ENCODE data around the gene CRIM1. TPM values are rescaled to one million over a fixed set of nuclear protein-coding genes. Genes with fewer than 3 reads are reported as not detected.

CRIM1 gene
- total RNA-seq, 1 experiment from 2014 or later, result 292 TPM

DNA sequence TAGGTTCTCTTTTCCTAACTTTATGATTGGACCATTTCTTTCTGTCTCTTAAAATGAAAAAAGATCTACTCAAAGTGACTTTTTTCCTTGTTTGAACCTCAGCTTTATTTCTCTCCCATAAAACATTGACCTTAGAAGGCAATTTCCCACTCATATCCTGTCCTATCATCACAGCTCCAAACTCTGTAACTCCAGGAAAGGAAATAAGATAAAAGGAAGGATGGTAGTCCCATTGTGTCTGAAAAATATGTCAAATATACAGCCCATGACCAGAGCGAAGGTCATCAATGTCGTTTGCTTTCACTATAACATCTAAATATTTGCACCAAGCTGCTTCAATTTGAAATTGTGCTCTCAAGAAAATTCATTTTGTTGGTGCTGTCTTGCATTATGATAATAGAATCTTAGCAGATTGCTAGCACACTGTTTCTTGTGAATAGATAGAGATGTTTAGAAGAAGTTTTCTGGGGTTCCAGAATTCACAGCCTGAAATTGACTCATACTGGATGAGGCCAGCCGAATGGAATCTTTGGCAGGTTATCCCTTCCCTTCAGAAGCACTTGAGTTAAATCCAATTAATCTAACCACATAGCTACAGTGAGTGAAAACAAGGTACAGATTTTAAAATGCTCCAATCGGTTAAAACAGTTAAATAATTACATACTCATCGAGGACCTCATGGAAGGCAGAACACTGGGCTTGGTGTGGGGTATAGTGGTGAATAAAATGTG, 95.1 kb downstream of the CRIM1 start:
- H3K9me3 Mint-ChIP-seq (ENCODE audit: unreplicated experiment), result no peaks in the 10 kb centered on the region
- peaks cover 92% of the 10 kb centered on the region for H3K4me1 ChIP-seq
- H3K27me3 ChIP-seq (replicated peaks; ENCODE audit: control insufficient read depth, insufficient read depth, low read length), result no peaks in the 10 kb centered on the region
- no peak for TF ChIP-seq CTCF (IDR thresholded peaks at IDR 0.05; ENCODE audit: insufficient read depth in 1 of 2, low read depth in 1 of 2, low read length in 1 of 2, severe bottlenecking in 1 of 2, unreplicated experiment in 1 of 2)
- no peak overlapping the region for H3K4me3 ChIP-seq (ENCODE audit: low read depth, low read length)
- no peak for DNase-seq
- no peaks in the 10 kb centered on the region for H3K9me3 ChIP-seq
- H3K27me3 Mint-ChIP-seq (ENCODE audit: insufficient read depth, unreplicated experiment), result no peaks in the 10 kb centered on the region
- ChIA-PET POLR2A (no interaction called here), CTCF (interaction anchor here (0.8 to 1.3 kb wide), 2 partner anchors 9 to 10 kb away, joined by 4 to 7 read pairs; no protein-coding TSS in a partner anchor)
- intact Hi-C loops (cut with micrococcal nuclease; ENCODE audit: unreplicated experiment), result loop anchor here (5.0 kb wide), 1 partner anchor 78 kb away; no protein-coding TSS in a partner anchor
- H3K36me3 ChIP-seq (ENCODE audit: control insufficient read depth, insufficient read depth, low read length), result no peaks in the 10 kb centered on the region
- H3K27ac Mint-ChIP-seq (ENCODE audit: unreplicated experiment), result no peak overlapping the region
- no peaks in the 10 kb centered on the region for H3K36me3 Mint-ChIP-seq (ENCODE audit: insufficient read depth, unreplicated experiment)
- peak overlapping the region; percentile 3 for H3K4me3 Mint-ChIP-seq (ENCODE audit: unreplicated experiment)
- BruUV-seq (replicated peaks), result no TSS peak
- H3K4me1 Mint-ChIP-seq (ENCODE audit: low read depth, unreplicated experiment), result peaks cover 43% of the 10 kb centered on the region

GRCh38 chr2:36451512-36451911, 95.9 kb downstream of the CRIM1 start:
- CTCF ChIA-PET, result interaction anchor here (1.3 kb wide), 1 partner anchor 9 kb away, joined by 7 read pairs; no protein-coding TSS in a partner anchor
- intact Hi-C loops (cut with micrococcal nuclease; ENCODE audit: unreplicated experiment), result loop anchor here (5.0 kb wide), 1 partner anchor 79 kb away; no protein-coding TSS in a partner anchor
- no peak for DNase-seq
- Mint-ChIP-seq H3K27me3 (ENCODE audit: insufficient read depth, unreplicated experiment) (no peaks in the 10 kb centered on the region), H3K36me3 (ENCODE audit: insufficient read depth, unreplicated experiment) (no peaks in the 10 kb centered on the region), H3K4me1 (ENCODE audit: low read depth, unreplicated experiment) (peaks cover 38% of the 10 kb centered on the region), H3K4me3 (ENCODE audit: unreplicated experiment) (no peak overlapping the region), H3K9me3 (ENCODE audit: unreplicated experiment) (no peaks in the 10 kb centered on the region), H3K27ac (ENCODE audit: unreplicated experiment) (no peak overlapping the region)
- Histone ChIP-seq H3K4me1 (peaks cover 92% of the 10 kb centered on the region), H3K36me3 (ENCODE audit: control insufficient read depth, insufficient read depth, low read length) (no peaks in the 10 kb centered on the region), H3K27me3 (replicated peaks; ENCODE audit: control insufficient read depth, insufficient read depth, low read length) (no peaks in the 10 kb centered on the region), H3K9me3 (no peaks in the 10 kb centered on the region), H3K4me3 (ENCODE audit: low read depth, low read length) (no peak overlapping the region)
- no peak for TF ChIP-seq CTCF (IDR thresholded peaks at IDR 0.05; ENCODE audit: insufficient read depth in 1 of 2, low read depth in 1 of 2, low read length in 1 of 2, severe bottlenecking in 1 of 2, unreplicated experiment in 1 of 2)
- no TSS peak for BruUV-seq (replicated peaks)
- POLR2A ChIA-PET, result no interaction called here

DNA sequence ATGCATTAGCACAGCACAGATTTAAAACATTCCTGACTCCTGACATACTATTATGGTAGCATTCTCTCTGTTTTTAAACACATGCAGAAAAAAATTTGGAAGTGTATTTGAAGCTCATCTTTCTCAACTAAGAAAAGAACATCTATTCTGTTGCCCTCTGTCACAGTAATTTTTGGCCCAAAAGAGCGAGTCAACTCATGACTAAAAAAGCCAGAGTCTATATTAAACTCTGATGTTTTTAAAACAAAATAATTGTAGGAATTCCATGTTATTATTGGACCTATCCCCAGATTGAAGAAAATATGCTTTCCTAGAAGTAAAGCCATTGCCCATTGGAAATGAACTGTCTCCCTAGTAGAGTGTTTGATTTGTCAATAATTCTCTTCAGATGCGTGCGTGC, 96.7 kb downstream of the CRIM1 start:
- CTCF ChIA-PET, result interaction anchor here (1.3 kb wide), 1 partner anchor 8 kb away, joined by 7 read pairs; no protein-coding TSS in a partner anchor
- H3K27ac Mint-ChIP-seq (ENCODE audit: unreplicated experiment), result no peak overlapping the region
- H3K36me3 ChIP-seq (ENCODE audit: control insufficient read depth, insufficient read depth, low read length), result no peaks in the 10 kb centered on the region

More for the DNA sequence above, 96.7 kb downstream of the CRIM1 start:
- intact Hi-C loops (cut with micrococcal nuclease; ENCODE audit: unreplicated experiment), result loop anchor here (5.0 kb wide), 1 partner anchor 80 kb away; no protein-coding TSS in a partner anchor
- BruUV-seq (replicated peaks), result no TSS peak
- DNase-seq, result no peak
- Histone ChIP-seq H3K4me1 (peaks cover 91% of the 10 kb centered on the region), H3K4me3 (ENCODE audit: low read depth, low read length) (no peak overlapping the region), H3K9me3 (no peaks in the 10 kb centered on the region), H3K27me3 (replicated peaks; ENCODE audit: control insufficient read depth, insufficient read depth, low read length) (no peaks in the 10 kb centered on the region)
- no peak for TF ChIP-seq CTCF (IDR thresholded peaks at IDR 0.05; ENCODE audit: insufficient read depth in 1 of 2, low read depth in 1 of 2, low read length in 1 of 2, severe bottlenecking in 1 of 2, unreplicated experiment in 1 of 2)
- H3K4me3 Mint-ChIP-seq (ENCODE audit: unreplicated experiment), result no peak overlapping the region
- H3K4me1 Mint-ChIP-seq (ENCODE audit: low read depth, unreplicated experiment), result peaks cover 36% of the 10 kb centered on the region
- no peaks in the 10 kb centered on the region for H3K36me3 Mint-ChIP-seq (ENCODE audit: insufficient read depth, unreplicated experiment)
- no peaks in the 10 kb centered on the region for H3K27me3 Mint-ChIP-seq (ENCODE audit: insufficient read depth, unreplicated experiment)
- no peaks in the 10 kb centered on the region for H3K9me3 Mint-ChIP-seq (ENCODE audit: unreplicated experiment)
- POLR2A ChIA-PET, result no interaction called here

Data from Caco-2 (cell line).